K562 (cell line): Measurements from ENCODE around the gene COL6A2. TPM values are rescaled to one million over a fixed set of nuclear protein-coding genes. Genes with fewer than 3 reads are reported as not detected.

Experiments used
- ATAC-seq: fragments of 200-7000 bp; cut with Tn5 transposase; 3 replicates; pipeline ENCODE4 v1.9.1; 2020; ENCODE audit warnings: moderate library complexity
- BruUV-seq: library from RNA; stranded (reverse); fragments of 400-500 nt; replicated peaks from 2 replicates; lab custom pipeline; 2021; lab: Mats Ljungman, UMichigan
- CTCF ChIA-PET: fragments of 300-600 bp; formaldehyde crosslinking; extraction: SDS; loops from one replicate; lab custom pipeline; 2021; ENCODE audit warnings: low intra/inter-chr PET ratio; lab: Yijun Ruan, JAX
- POLR2A ChIA-PET: fragments of 300-600, 350-650 bp; sonication (Branson Sonifier 250); formaldehyde crosslinking; extraction: SDS; loops from one replicate; lab custom pipeline; 2021; ENCODE audit warnings: antibody characterized with exemption, inconsistent platforms; lab: Yijun Ruan, JAX
- DNase-seq, 4 experiments: peaks; one replicate each; pipeline versions ENCODE4 v3.0.0 to v3.0.0-alpha.2; 2011 to 2018; ENCODE audit warnings: low spot score in 3 of 4, mixed read lengths in 3 of 4; ENCODE audit errors: extremely low read depth in 1 of 4
- FAIRE-seq: peaks from 2 replicates; lab custom pipeline; 2011; peaks lifted over from hg19 to GRCh38; lab: Jason Lieb, UNC
- H2AFZ ChIP-seq: 2 replicates; pipeline ENCODE4 v1.6.0; 2011; ENCODE audit warnings: low read depth, low read length, control low read depth, inconsistent platforms
- H3K27ac ChIP-seq: fragments of 200-600 bp; 3 replicates; pipeline ENCODE4 v1.8.0; 2011; ENCODE audit warnings: low read depth, mild to moderate bottlenecking, control low read depth, inconsistent platforms, low read length, moderate library complexity, mixed read lengths; ENCODE audit errors: extremely low read depth
- H3K27me3 ChIP-seq, 2 experiments: fragments of 300-600 bp in 1 of 2; 2 replicates in 1 of 2; 3 replicates in 1 of 2; pipeline versions ENCODE4 v1.6.0 to v1.8.0; 2011; ENCODE audit warnings: inconsistent platforms in 2 of 2, low read length in 2 of 2, mild to moderate bottlenecking in 1 of 2, mixed read lengths in 1 of 2, moderate library complexity in 1 of 2; ENCODE audit not compliant: control insufficient read depth in 2 of 2, insufficient read depth in 2 of 2
- H3K36me3 ChIP-seq: fragments of 300-600 bp; 3 replicates; pipeline ENCODE4 v1.8.0; 2011; ENCODE audit warnings: mild to moderate bottlenecking, low read length, inconsistent platforms; ENCODE audit not compliant: control insufficient read depth, insufficient read depth
- H3K4me1 ChIP-seq, 2 experiments: fragments of 200-600 bp in 1 of 2; replicated peaks in 1 of 2; 2 replicates in 1 of 2; 3 replicates in 1 of 2; pipeline versions ENCODE4 v1.5.1 to v1.8.0; 2011; ENCODE audit warnings: inconsistent platforms in 2 of 2, low read length in 2 of 2, mild to moderate bottlenecking in 1 of 2, mixed read lengths in 1 of 2, moderate library complexity in 1 of 2; ENCODE audit not compliant: control insufficient read depth in 2 of 2, insufficient read depth in 2 of 2
- H3K4me2 ChIP-seq: 2 replicates; pipeline ENCODE4 v1.6.1; 2011; ENCODE audit warnings: low read length, control low read depth, inconsistent platforms, mixed read lengths; ENCODE audit not compliant: insufficient read depth
- H3K4me3 ChIP-seq: fragments of 200-600 bp; sonication (generic), shearing (Covaris generic); 2 replicates; pipeline ENCODE4 v1.5.1; 2016; ENCODE audit warnings: control low read depth, inconsistent platforms
- H3K79me2 ChIP-seq: fragments of 200-600 bp; 3 replicates; pipeline ENCODE4 v1.8.0; 2011; ENCODE audit warnings: low read length, inconsistent platforms; ENCODE audit not compliant: control insufficient read depth, insufficient read depth
- H3K9ac ChIP-seq, 2 experiments: 2 replicates each; pipeline versions ENCODE4 v1.6.0 to v1.6.1; 2011; ENCODE audit warnings: low read depth in 2 of 2, low read length in 2 of 2, control low read depth in 1 of 2, inconsistent platforms in 1 of 2, mild to moderate bottlenecking in 1 of 2, mixed read lengths in 1 of 2; ENCODE audit not compliant: insufficient read depth in 1 of 2
- H3K9me1 ChIP-seq: one replicate; pipeline ENCODE4 v1.6.0; 2011; ENCODE audit warnings: inconsistent platforms, mild to moderate bottlenecking, low read length, moderate library complexity; ENCODE audit not compliant: control insufficient read depth, insufficient read depth
- H3K9me3 ChIP-seq: replicated peaks from 2 replicates; pipeline ENCODE4 v1.5.1; 2011; ENCODE audit warnings: low read depth, low read length, inconsistent platforms; ENCODE audit not compliant: control insufficient read depth, insufficient read depth
- H4K20me1 ChIP-seq: replicated peaks from 2 replicates; pipeline ENCODE4 v1.6.1; 2011; ENCODE audit warnings: low read length, inconsistent platforms, mixed read lengths; ENCODE audit not compliant: control insufficient read depth, insufficient read depth
- FOXP1 ChIP-seq: sonication (generic); formaldehyde crosslinking; IDR thresholded peaks from 2 replicates; pipeline ENCODE4 v1.8.0; 2022; ENCODE audit warnings: mild to moderate bottlenecking, missing genetic modification reagents
- HDAC3 ChIP-seq: fragments of 450-650 bp; IDR thresholded peaks from 2 replicates; pipeline ENCODE4 v1.6.1; 2018; ENCODE audit warnings: borderline replicate concordance, mild to moderate bottlenecking, moderate library complexity; ENCODE audit not compliant: partially characterized antibody
- HMGN3 ChIP-seq: IDR thresholded peaks from 2 replicates; pipeline ENCODE4 v1.6.1; 2011; ENCODE audit warnings: borderline replicate concordance, low read depth, mild to moderate bottlenecking, mixed read lengths, low read length; ENCODE audit not compliant: insufficient read length; ENCODE audit errors: extremely low read depth
- MYBL2 ChIP-seq, 2 experiments: fragments of 450-650 bp in 1 of 2; sonication (generic) in 1 of 2; formaldehyde crosslinking in 1 of 2; IDR thresholded peaks; 2 replicates each; pipeline versions ENCODE4 v1.6.1 to v1.8.1; 2017 to 2022; ENCODE audit warnings: borderline replicate concordance in 1 of 2, inconsistent platforms in 1 of 2, low read depth in 1 of 2, mild to moderate bottlenecking in 1 of 2, missing genetic modification reagents in 1 of 2, moderate library complexity in 1 of 2
- WGBS: fragments of 100-300 bp; shearing (Covaris generic); methylation state at CpG from one replicate; pipeline ENCODE4 v1.1.6; 2016; ENCODE audit warnings: low coverage, mixed read lengths; ENCODE audit not compliant: insufficient coverage; ENCODE audit errors: missing lambda C conversion rate; 5-methylcytosine and 5-hydroxymethylcytosine counted together
- in situ Hi-C: fragments of 300-500 bp; cut with MboI; formaldehyde crosslinking; loops from 4 replicates; pipeline ENCODE4 v1.15.0; 2018; ENCODE audit warnings: inconsistent platforms, mixed read lengths
- intact Hi-C: fragments of 100-400 bp; cut with micrococcal nuclease; formaldehyde crosslinking; loops from 2 replicates; pipeline ENCODE4 v1.14.2; 2022
- polyA plus RNA-seq, 8 experiments: library from polyadenylated mRNA; depleted of rRNA in 4 of 8; stranded (reverse) in 5 of 8; unstranded in 3 of 8; fragments of >200 nt; fragmentation: Nextera tagmentation in 2 of 8; fragmentation: Illumina TruSeq in 1 of 8; extraction: Ambion mirVana in 2 of 8; extraction: Trizol in 1 of 8; gene quantifications; 2 replicates each; pipeline versions ENCODE4 v1.2.1 to v1.2.3, GENCODE V29; 2011 to 2014; ENCODE audit warnings: inconsistent platforms in 1 of 8, missing spikeins in 1 of 8
- total RNA-seq, 7 experiments: library from RNA; depleted of rRNA in 6 of 7; stranded (reverse); fragments of >200 nt in 6 of 7; fragmentation: Illumina TruSeq in 2 of 7; extraction: Trizol in 2 of 7; gene quantifications; 2 replicates each; pipeline versions ENCODE4 v1.2.1 to v1.2.3, GENCODE V29; 2011 to 2021; ENCODE audit warnings: low replicate concordance in 1 of 7
- TF ChIP-seq, protein P1 (sequence below): fragments of 250-450 bp; sonication (Bioruptor Pico); IDR thresholded peaks from 2 replicates; pipeline ENCODE4 v1.5.1; 2021; ENCODE audit warnings: mild to moderate bottlenecking
- TF ChIP-seq, protein P2 (sequence below), 2 experiments: fragments of 450-650 bp in 1 of 2; sonication (generic) in 1 of 2; formaldehyde crosslinking in 1 of 2; IDR thresholded peaks in 1 of 2; conservative IDR thresholded peaks in 1 of 2; 2 replicates each; pipeline versions ENCODE4 v1.6.1 to v1.8.1; 2016 to 2023; ENCODE audit warnings: mild to moderate bottlenecking in 2 of 2, moderate library complexity in 2 of 2, inconsistent platforms in 1 of 2, missing genetic modification reagents in 1 of 2
- TF ChIP-seq, protein P3 (sequence below): fragments of 250-450 bp; sonication (Bioruptor Pico); IDR thresholded peaks from 2 replicates; pipeline ENCODE4 v1.5.0; 2020; ENCODE audit warnings: mild to moderate bottlenecking, borderline replicate concordance
- TF ChIP-seq, protein P4 (sequence below): fragments of 250-450 bp; sonication (Bioruptor Pico); IDR thresholded peaks from 2 replicates; pipeline ENCODE4 v1.4.0; 2020; ENCODE audit warnings: mild to moderate bottlenecking, moderate library complexity
- TF ChIP-seq, protein P5 (sequence below): fragments of 250-450 bp; sonication (Bioruptor Pico); IDR thresholded peaks from 2 replicates; pipeline ENCODE4 v1.8.0; 2021; ENCODE audit warnings: borderline replicate concordance, mild to moderate bottlenecking, moderate library complexity; ENCODE audit not compliant: poor library complexity, severe bottlenecking

Gene COL6A2
- total and polyA plus RNA-seq, 9 of the 15 experiments (the other 6 are each of a cell fraction or from before 2014, with no cell fraction given): 0.07 to 1.1 (median 0.24) TPM; not detected in 3

DNA sequence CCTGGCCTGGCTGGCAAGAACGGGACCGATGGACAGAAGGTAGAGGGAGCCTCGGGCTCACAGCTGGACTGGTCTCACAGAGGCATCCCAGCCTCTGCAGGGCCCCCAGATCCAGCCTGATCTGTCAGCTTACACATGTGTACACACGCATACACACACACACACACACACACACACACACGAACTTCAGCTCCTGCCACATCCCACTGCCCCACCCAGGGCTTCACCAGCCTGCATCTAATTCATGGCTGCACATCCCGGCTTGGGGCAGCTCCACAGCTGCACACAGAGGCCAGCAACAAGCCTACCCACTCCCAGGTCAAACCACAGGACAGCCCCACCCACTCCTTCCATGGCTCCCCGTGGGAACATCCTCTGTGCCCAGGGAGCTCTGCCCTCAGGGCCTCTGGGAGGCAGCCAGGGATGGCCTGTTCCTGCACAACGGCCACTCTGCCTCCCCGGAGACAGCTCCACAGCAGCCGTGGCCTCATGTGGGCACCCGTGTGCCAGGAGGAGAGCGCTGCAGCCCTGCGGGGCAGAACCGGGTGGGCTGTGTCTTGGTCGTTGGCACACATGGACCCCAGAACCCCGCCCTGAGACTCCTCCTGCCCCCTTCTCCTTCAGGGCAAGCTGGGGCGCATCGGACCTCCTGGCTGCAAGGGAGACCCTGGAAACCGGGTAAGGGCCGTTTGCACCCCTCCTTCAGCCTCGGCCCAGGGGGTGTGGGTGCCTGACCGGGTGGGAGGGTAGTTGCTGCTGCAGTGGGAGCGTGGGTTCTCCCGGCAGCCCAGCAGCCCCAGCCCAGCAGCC lies 19.1 kb downstream of the COL6A2 start:
- H3K4me2 ChIP-seq: no peak overlapping the region
- no peak overlapping the region for H3K4me3 ChIP-seq
- no peaks in the 10 kb centered on the region for H3K79me2 ChIP-seq
- intact Hi-C loops (no loop called here), in situ Hi-C loops (no loop called here)
- no peak overlapping the region for H3K9ac ChIP-seq
- H2AFZ ChIP-seq: no peak overlapping the region
- H3K9me3 ChIP-seq: no peaks in the 10 kb centered on the region; the same call in 1 of the 2 replicates
- no peak for ATAC-seq
- H3K27me3 ChIP-seq: peaks cover 26 to 80% of the 10 kb centered on the region in 2 experiments; a peak in 4 of 5 replicates
- WGBS: under 1% methylated on average over 21 of the region's 24 CpGs
- H3K9me1 ChIP-seq: no peaks in the 10 kb centered on the region
- ChIA-PET CTCF (no interaction called here), POLR2A (interaction anchor here (0.7 to 1.7 kb wide), 3 partner anchors 12 to 68 kb away, joined by 3 to 8 read pairs (median 3); no protein-coding TSS in a partner anchor)
- FAIRE-seq: no peak
- H3K4me1 ChIP-seq: peaks cover 0 to 62% of the 10 kb centered on the region in 2 experiments; a peak in 2 of 5 replicates
- no peak overlapping the region for H3K27ac ChIP-seq
- H4K20me1 ChIP-seq: no peaks in the 10 kb centered on the region; the same call in 1 of the 2 replicates
- no peak for DNase-seq
- no TSS peak for BruUV-seq
- H3K36me3 ChIP-seq: no peaks in the 10 kb centered on the region
- TF ChIP-seq, protein P1, sequence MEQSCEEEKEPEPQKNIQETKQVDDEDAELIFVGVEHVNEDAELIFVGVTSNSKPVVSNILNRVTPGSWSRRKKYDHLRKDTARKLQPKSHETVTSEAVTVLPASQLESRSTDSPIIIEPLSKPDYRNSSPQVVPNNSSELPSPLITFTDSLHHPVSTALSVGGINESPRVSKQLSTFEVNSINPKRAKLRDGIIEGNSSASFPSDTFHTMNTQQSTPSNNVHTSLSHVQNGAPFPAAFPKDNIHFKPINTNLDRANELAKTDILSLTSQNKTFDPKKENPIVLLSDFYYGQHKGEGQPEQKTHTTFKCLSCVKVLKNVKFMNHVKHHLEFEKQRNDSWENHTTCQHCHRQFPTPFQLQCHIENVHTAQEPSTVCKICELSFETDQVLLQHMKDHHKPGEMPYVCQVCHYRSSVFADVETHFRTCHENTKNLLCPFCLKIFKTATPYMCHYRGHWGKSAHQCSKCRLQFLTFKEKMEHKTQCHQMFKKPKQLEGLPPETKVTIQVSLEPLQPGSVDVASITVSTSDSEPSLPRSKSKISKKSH (CRISPR knock-in tag): no peak
- TF ChIP-seq, protein P2, sequence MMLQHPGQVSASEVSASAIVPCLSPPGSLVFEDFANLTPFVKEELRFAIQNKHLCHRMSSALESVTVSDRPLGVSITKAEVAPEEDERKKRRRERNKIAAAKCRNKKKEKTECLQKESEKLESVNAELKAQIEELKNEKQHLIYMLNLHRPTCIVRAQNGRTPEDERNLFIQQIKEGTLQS (IDR thresholded peaks at IDR 0.05): no peak
- TF ChIP-seq, protein P2 (CRISPR knock-in tag; conservative IDR thresholded peaks at IDR 0.05): no peak
- no peak for TF ChIP-seq HMGN3
- TF ChIP-seq, protein P3, sequence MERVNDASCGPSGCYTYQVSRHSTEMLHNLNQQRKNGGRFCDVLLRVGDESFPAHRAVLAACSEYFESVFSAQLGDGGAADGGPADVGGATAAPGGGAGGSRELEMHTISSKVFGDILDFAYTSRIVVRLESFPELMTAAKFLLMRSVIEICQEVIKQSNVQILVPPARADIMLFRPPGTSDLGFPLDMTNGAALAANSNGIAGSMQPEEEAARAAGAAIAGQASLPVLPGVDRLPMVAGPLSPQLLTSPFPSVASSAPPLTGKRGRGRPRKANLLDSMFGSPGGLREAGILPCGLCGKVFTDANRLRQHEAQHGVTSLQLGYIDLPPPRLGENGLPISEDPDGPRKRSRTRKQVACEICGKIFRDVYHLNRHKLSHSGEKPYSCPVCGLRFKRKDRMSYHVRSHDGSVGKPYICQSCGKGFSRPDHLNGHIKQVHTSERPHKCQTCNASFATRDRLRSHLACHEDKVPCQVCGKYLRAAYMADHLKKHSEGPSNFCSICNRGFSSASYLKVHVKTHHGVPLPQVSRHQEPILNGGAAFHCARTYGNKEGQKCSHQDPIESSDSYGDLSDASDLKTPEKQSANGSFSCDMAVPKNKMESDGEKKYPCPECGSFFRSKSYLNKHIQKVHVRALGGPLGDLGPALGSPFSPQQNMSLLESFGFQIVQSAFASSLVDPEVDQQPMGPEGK (CRISPR knock-in tag): no peak
- no peak for TF ChIP-seq FOXP1 (CRISPR knock-in tag)
- TF ChIP-seq HDAC3: no peak
- no peak for TF ChIP-seq MYBL2 (IDR thresholded peaks at IDR 0.05; ENCODE audit: low read depth)
- TF ChIP-seq MYBL2 (CRISPR knock-in tag; IDR thresholded peaks at IDR 0.05; ENCODE audit: borderline replicate concordance): no peak
- TF ChIP-seq, protein P4, sequence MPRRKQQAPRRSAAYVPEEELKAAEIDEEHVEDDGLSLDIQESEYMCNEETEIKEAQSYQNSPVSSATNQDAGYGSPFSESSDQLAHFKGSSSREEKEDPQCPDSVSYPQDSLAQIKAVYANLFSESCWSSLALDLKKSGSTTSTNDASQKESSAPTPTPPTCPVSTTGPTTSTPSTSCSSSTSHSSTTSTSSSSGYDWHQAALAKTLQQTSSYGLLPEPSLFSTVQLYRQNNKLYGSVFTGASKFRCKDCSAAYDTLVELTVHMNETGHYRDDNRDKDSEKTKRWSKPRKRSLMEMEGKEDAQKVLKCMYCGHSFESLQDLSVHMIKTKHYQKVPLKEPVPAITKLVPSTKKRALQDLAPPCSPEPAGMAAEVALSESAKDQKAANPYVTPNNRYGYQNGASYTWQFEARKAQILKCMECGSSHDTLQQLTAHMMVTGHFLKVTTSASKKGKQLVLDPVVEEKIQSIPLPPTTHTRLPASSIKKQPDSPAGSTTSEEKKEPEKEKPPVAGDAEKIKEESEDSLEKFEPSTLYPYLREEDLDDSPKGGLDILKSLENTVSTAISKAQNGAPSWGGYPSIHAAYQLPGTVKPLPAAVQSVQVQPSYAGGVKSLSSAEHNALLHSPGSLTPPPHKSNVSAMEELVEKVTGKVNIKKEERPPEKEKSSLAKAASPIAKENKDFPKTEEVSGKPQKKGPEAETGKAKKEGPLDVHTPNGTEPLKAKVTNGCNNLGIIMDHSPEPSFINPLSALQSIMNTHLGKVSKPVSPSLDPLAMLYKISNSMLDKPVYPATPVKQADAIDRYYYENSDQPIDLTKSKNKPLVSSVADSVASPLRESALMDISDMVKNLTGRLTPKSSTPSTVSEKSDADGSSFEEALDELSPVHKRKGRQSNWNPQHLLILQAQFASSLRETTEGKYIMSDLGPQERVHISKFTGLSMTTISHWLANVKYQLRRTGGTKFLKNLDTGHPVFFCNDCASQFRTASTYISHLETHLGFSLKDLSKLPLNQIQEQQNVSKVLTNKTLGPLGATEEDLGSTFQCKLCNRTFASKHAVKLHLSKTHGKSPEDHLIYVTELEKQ (CRISPR knock-in tag): no peak
- TF ChIP-seq, protein P5, sequence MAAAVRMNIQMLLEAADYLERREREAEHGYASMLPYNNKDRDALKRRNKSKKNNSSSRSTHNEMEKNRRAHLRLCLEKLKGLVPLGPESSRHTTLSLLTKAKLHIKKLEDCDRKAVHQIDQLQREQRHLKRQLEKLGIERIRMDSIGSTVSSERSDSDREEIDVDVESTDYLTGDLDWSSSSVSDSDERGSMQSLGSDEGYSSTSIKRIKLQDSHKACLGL (CRISPR knock-in tag): no peak
